Dedifferentiated amniotic fluid mesenchymal stem cell (primary cell): ENCODE measurements around the gene TEX19.

Experiments
- DNase-seq: peaks from one replicate; pipeline ENCODE4 v3.0.0-alpha.2; 2016; ENCODE audit errors: extremely low spot score

The TEX19 gene

GRCh38 chr17:82358465-82359350, at the start of gene TEX19:
Gene TEX19, plus strand, starts transcription at chr17:82359247. Its CDS starts 2,904 bp downstream, at chr17:82362151.
- DNase-seq, result no peak

GRCh38 chr17:82309656-82310570, 49.1 kb upstream of the TEX19 start:
- DNase-seq, result no peak

GRCh38 chr17:82310877-82311276, 48.2 kb upstream of the TEX19 start:
- no peak for DNase-seq

GRCh38 chr17:82311971-82312370, 47.1 kb upstream of the TEX19 start:
- DNase-seq, result no peak

- DNase-seq, result no peak
Observed at GRCh38 chr17:82313195-82314011, 45.6 kb upstream of the TEX19 start.

GRCh38 chr17:82314012-82314726, 44.9 kb upstream of the TEX19 start:
- no peak for DNase-seq

- DNase-seq, result no peak
Observed at GRCh38 chr17:82314727-82315605, 44.1 kb upstream of the TEX19 start.

GRCh38 chr17:82315703-82316358, 43.2 kb upstream of the TEX19 start:
- DNase-seq, result no peak

- no peak for DNase-seq
Observed at GRCh38 chr17:82316651-82317393, 42.2 kb upstream of the TEX19 start.

GRCh38 chr17:82317394-82318168, 41.5 kb upstream of the TEX19 start, which contains the start of gene CD7:
Gene CD7, minus strand, starts transcription at chr17:82317608. Its CDS starts 113 bp downstream, at chr17:82317495.
- DNase-seq, result no peak

- no peak for DNase-seq
Observed at GRCh38 chr17:82318169-82318498, 40.9 kb upstream of the TEX19 start.

GRCh38 chr17:82318772-82319606, 40.1 kb upstream of the TEX19 start:
- no peak for DNase-seq

- DNase-seq, result no peak
Observed at GRCh38 chr17:82319619-82320062, 39.4 kb upstream of the TEX19 start.

GRCh38 chr17:82320140-82320840, 38.8 kb upstream of the TEX19 start:
- DNase-seq, result no peak

- no peak for DNase-seq
Observed at GRCh38 chr17:82320956-82321927, 37.8 kb upstream of the TEX19 start.
